GDM1 (cell line): ENCODE data around the gene CD59.
"Not testable (repeated sequence)": the region's sequence is repeated elsewhere in the genome, so short reads cannot be mapped to it uniquely, and the experiment has no call there.

Experiments used
- DNase-seq: peaks from one replicate; lab custom pipeline; 2025; lab: John Stamatoyannopoulos, UW

Gene CD59

DNA sequence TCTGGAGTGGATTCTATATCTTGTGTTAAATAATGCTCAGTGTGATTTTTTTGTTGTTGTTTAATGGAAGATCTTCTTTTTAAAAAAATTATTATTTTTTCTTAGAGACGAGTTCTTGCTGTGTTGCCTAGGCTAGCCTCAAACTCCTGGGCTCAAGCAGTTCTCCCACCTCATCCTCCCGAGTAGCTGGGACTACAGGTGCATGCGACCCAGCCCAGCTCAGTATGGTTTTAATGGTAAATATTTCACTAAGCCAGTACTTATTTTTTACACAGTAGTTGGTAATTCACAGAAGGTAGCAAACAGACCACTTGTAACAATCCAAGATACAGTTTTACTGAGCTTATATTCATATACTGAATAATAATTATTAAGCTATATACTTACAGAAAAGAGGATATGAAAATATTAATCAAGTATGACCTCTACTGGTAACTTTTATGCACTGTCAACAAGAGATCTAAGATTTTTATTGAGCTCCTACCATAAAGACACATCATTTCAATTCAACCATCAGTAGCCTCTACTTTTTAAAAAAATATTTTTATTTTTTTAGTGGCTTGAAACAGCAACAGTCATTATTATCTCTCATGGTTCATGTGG lies 6.1 kb upstream of the CD59 start:
- DNase-seq = no peak

DNA sequence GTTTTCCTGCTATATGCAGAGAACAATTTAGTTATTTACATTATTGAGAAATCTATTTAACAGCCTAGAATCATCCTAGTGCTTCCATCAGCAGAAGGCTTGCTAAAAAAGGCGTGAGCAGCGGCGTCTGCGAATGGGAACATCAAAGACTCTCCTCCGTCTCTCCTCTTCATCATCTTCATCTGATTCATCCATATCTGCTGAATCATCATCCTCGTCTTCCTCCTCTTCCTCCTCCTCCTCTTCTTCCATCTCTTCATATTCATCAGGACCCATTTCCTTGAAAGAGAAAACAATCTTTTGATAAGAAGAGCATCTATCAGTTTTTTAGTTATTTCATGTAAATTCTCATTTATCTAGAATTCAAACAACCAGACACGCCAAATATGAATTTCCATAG lies 5.6 kb upstream of the CD59 start:
- no peak for DNase-seq

- no peak for DNase-seq
Measured at GRCh38 chr11:33737362-33737821, 1.2 kb upstream of the CD59 start.

DNA sequence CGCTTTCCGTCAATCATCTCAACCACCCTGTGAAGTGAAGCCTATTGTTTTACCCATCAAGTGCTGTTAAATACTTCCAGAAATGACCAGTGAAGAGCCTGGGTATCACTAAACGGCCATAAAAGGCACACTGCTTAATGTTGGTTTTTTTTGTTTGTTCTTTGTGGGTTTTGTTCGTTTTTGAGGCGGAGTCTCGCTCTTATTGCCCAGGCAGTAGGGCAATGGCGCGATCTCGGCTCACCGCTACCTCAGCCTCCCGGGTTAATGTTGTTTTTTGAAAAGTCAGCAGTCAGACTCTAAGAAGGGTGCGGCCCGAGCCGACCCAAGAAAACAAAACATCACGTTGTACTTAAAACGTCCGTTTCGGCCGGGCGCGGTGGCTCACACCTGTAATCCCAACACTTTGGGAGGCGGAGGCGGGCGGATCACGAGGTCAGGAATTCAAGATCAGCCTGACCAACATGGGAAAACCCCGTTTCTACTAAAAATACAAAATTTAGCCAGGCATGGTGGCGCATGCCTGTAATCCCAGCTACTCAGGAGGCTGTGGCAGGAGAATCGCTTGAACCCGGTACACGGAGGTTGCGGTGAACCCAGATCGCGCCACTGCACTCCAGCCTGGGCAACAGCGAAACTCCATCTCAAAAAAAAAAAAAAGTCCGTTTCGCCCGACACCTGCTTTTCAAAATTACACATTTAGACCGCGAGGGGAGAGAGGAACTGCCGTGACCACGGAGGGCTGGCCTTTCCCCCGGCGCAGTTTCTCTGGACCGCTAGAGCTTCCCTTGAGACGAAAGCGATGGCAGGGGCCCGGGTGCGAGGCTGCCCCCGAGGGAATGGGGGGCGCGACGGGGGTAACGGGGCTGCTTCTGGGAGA lies 714 bp downstream of the CD59 start:
- DNase-seq = no peak

DNA sequence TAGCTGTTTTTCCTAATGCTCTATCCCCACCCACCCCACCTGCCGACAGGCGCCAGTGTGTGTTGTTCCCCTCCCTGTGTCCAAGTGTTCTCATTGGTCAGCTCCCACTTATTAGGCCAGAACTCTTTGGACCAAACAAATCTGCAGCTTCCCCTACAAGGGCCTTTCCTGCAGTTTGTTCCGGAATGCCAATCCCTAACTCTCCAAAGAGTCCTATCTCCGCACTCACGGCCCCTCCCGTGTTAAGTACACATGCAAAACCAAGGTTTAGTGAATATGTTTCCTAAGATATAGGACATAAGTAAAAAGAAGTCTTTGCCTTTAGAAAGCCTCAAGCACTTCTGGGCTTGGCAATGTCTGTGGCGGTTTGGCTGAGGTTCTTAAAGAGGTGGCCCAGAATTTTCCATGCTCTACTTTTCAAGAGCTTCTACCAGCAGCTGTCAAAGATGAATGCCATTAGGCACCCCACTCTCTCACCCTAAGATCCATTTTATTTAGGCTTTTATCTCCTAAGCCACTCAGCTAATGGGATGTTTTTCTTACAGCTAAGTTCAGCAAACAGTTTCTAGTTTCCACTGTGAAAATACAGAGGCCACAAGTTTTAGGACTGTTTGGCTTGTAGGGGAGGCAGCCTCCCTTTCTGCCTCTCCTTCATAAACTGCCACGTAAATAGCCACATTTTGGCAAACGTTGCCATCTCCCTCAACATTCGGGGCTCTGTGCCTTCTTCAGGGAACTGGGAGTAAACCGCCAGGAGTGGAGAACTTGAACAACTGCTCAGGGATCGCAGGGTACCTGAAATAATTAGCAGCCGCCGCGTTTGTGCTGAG lies 1.6 kb downstream of the CD59 start:
- DNase-seq = no peak

DNA sequence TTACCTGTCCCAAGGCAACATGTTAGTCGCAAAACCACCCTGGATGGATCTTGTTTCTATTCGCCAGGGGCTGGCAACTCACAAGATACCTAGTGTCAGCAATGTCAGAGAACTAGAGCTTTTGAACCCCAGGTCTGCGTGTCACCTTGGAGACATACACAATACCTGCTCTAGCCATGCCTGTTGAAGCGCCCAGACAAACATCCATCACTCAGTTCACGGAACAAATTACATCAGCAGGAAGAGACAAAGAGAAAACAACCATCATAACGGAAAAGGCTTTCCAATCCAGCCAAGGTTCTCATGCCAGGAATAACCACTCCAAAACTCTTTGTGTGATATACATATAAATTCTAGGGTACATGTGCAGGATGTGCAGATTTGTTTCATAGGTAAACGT lies 2.2 kb downstream of the CD59 start:
- DNase-seq = no peak

DNA sequence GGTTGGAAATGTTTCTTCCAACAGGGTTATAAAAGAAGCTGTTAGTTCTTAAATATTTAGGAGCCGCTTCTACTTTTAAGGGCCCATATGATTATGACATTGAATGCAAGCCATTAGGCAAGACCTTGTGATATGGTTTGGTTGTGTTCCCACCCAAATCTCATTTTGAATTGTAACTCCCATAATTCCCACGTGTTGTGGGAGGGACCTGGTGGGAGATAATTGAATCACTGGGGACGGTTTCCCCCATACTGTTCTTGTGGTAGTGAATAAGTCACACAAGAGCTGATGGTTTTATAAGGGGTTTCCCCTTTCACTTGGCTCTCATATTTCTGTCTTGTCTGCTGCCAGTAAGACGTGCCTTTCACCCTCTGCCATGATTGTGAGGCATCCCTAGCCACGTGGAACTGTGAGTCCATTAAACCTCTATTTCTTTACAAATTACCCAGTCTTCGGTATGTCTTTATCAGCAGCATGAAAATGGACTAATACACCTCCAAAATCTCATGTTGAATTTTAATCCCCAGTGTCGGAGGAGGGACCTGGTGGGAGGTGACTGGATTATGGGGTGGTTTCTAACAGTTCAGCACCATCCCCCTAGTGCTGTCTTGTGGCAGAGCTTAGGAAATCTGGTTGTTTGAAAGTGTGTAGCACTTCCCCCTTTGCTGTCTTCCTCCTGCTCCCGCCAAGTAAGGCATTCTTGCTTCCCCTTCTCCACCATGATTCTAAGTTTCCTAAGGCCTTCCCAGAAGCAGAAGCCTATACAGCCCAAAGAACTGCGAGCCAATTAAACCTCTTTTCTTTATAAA lies 4.3 kb downstream of the CD59 start:
- peak; percentile 58 for DNase-seq

DNA sequence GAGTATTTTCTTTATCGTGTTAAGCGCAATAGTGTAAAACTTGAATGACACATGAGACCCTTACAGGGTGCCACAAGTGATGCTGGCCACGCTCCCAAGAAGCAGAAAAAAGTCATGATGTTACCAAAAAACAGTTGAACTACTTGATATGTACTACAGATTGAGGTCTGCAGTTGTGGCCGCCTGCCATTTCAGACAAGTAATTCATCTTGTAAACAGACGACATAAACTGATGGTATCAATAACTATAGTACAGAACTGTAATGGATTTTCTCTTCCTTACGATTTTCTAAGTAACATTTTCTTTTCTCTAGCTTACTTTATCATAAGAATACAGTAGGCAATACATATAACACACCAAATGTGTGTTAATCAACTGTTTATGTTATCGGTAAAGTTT lies 5.5 kb downstream of the CD59 start:
- DNase-seq = no peak

DNA sequence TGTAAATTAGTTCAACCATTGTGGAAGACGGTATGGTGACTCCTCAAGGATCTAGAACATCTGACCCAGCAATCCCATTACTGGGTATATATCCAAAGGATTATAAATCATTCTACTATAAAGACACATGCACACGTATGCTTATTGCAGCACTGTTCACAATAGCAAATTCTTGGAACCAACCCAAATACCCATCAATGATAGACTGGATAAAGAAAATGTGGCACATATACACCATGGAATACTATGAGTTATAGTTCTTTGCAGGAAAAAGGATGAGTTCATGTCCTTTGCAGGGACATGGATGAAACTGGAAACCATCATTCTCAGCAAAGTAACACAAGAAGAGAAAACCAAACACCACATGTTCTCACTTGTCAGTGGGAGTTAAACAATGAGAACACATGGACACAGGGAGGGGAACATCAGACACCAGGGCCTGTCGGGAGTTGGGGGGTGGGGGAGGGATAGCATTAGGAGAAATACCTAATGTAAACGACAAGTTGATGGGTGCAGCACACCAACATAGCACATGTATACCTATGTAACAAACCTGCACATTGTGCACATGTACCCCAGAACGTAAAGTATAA lies 7.1 kb downstream of the CD59 start:
- DNase-seq = not testable (repeated sequence)

DNA sequence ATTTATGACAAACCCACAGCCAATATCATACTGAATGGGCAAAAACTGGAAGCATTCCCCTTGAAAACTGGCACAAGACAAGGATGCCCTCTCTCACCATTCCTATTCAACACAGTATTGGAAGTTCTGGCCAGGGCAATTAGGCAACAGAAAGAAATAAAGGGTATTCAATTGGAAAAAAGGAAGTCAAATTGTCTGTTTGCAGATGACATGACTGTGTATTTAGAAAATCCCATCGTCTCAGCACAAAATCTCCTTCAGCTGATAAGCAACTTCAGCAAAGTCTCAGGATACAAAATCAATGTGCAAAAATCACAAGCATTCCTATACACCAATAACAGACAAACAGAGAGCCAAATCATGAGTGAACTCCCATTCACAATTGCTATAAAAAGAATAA lies 8.7 kb downstream of the CD59 start:
- not testable (repeated sequence) for DNase-seq

DNA sequence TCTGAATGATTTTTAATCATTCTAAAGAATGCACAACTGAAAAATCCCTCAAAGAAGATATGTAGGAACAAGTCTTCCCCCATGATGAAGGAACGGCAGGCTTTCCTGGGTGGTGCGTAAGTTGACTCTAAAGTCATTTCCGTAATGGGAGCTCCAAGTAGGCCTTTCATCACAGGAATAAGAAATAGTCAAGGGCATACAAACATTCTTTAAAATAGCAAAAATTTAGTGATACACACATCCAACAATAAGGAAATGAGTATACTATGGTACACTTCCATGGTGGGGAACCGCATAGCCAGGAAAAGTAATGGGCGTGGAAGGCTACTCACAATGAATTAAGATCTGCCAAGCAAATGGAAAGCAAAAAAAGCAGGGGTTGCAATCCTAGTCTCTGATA lies 10.7 kb downstream of the CD59 start:
- no peak for DNase-seq

DNA sequence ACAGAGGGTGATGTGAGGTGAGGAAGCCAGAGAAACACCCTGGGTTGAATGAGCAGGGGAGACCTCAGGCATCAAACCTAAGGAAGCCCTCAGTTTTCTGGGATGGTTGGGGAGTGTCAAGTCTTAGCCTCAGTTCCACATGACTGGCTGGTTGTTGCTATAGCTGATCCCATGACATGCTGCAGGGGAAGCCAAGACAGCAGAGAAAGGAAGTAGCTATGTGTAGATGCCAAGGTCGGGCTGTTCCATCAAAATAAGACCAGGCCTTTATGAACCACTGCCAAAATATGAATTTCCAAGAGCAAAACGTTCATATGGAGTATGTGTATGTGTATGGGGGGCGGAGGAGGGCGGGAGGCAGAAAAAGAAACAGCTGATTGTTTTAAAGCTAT lies 11.6 kb downstream of the CD59 start:
- peak; percentile 18 for DNase-seq

- peak; percentile 74 for DNase-seq
Measured at GRCh38 chr11:33723238-33723881, 12.9 kb downstream of the CD59 start.

GRCh38 chr11:33722590-33723234 lies 13.5 kb downstream of the CD59 start:
- DNase-seq = no peak

- no peak for DNase-seq
Measured at GRCh38 chr11:33721984-33722383, 14.2 kb downstream of the CD59 start.

DNA sequence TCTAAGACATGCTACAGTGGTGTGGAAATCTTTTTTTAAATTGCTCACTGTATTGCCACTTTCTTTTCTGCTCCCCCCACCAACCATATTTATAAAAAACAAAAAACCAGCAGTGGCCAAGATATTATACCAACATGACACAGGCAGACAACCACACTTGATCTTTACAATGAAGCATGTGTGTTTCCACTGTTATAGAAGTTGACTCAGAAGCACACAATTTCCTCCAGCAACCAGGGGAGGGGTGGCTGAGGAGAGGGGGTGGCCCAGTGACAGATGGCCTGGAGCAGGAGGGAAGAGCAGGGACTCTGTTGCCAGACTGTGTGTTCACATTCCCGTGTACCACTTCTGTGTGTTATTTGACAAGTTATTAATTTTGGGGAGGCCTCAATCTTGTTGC lies 14.8 kb downstream of the CD59 start:
- DNase-seq = no peak

GRCh38 chr11:33719587-33719986 lies 16.6 kb downstream of the CD59 start:
- DNase-seq = no peak

- no peak for DNase-seq
Measured at GRCh38 chr11:33718440-33718839, 17.8 kb downstream of the CD59 start.

DNA sequence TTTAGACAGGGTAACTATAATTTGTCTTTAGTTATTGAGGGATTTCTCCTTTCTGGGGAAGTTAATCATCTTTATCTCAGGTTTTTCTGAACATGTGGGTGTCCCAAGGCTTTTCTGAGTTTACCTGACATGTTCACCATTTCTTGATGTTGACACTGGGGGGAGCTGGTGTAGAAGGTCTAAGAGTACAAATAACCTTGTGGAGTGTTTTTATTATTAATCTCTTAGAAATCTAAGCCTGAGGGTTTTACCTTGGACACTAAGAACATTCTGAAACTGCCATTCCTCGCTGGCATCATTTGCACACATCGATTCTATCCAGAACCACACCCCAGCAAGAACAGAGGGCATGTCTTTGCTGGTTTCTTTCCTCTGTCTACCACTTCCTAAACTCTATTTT lies 20.0 kb downstream of the CD59 start:
- no peak for DNase-seq

DNA sequence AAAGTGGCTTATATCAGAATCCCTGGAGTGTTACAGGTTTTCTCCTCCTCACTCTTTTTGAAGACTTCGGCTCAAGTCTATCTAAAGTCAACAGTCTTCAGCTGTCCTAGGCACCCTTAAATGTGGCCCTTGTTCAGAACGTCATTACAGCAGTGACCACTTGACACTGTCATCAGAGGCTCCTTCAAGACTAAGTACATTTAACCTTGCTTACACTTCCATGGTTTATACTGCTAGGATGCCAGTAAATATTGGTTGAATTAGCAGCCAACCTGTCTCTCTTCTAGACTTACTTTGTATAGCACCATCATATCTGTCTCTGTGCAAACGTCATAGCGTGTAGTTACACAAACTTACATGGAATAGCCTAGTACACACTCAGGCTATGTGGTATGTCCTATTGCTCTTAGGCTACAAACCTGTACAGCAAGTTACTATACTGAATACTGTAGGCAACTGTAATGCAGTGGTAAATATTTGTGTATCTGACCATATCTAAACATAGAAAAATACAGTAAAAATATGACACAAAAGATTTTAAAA lies 22.3 kb downstream of the CD59 start:
- DNase-seq = no peak
